Lung (tissue), 12 donors: ENCODE results near the gene PROSER2. TPM values are rescaled to one million over a fixed set of nuclear protein-coding genes. Genes with fewer than 3 reads are reported as not detected.

ENCODE experiments used
- ATAC-seq: fragments of 200-7000 bp; cut with Tn5 transposase; one replicate; pipeline ENCODE4 v1.9.1; 2020; ENCODE audit warnings: moderate number of reproducible peaks; ENCODE audit not compliant: insufficient read depth, low FRiP score
- DNase-seq, 3 donors: peaks; one replicate each; pipeline ENCODE4 v3.0.0-alpha.2; 2013 to 2017
- H3K27ac ChIP-seq, 2 donors: one replicate each; pipeline ENCODE4 v1.5.1; 2013; ENCODE audit warnings: mild to moderate bottlenecking in 2 of 2, moderate library complexity in 2 of 2, control low read depth in 1 of 2, inconsistent platforms in 1 of 2, low read depth in 1 of 2, low read length in 1 of 2
- H3K27me3 ChIP-seq, 3 donors: one replicate each; pipeline ENCODE4 v1.5.1; 2013; ENCODE audit warnings: low read length in 2 of 3; ENCODE audit not compliant: control insufficient read depth in 3 of 3, insufficient read depth in 3 of 3
- H3K36me3 ChIP-seq, 4 donors: one replicate each; pipeline ENCODE4 v1.5.1; 2013; ENCODE audit warnings: low read length in 4 of 4, mild to moderate bottlenecking in 1 of 4, moderate library complexity in 1 of 4; ENCODE audit not compliant: control insufficient read depth in 4 of 4, insufficient read depth in 4 of 4
- H3K4me1 ChIP-seq, 5 donors: one replicate each; pipeline ENCODE4 v1.5.1; 2013; ENCODE audit warnings: low read length in 5 of 5, mild to moderate bottlenecking in 2 of 5, moderate library complexity in 1 of 5; ENCODE audit not compliant: control insufficient read depth in 5 of 5, insufficient read depth in 5 of 5
- H3K4me3 ChIP-seq: one replicate; pipeline ENCODE4 v1.5.1; 2013; ENCODE audit warnings: mild to moderate bottlenecking, control low read depth, moderate library complexity
- H3K9ac ChIP-seq, 2 donors: one replicate each; pipeline ENCODE4 v1.5.1; 2013; ENCODE audit warnings: low read length in 2 of 2, control low read depth in 1 of 2; ENCODE audit not compliant: insufficient read depth in 1 of 2
- H3K9me3 ChIP-seq, 4 donors: one replicate each; pipeline ENCODE4 v1.5.1; 2013; ENCODE audit warnings: low read length in 3 of 4, mild to moderate bottlenecking in 1 of 4, moderate library complexity in 1 of 4; ENCODE audit not compliant: control insufficient read depth in 4 of 4, insufficient read depth in 3 of 4
- CTCF ChIP-seq: IDR thresholded peaks from 2 replicates; pipeline ENCODE4 v1.5.1; 2012; ENCODE audit warnings: mild to moderate bottlenecking; ENCODE audit errors: control extremely low read depth, extremely low read depth
- whole genome bisulfite sequencing, 2 donors: extraction: QIAGEN DNeasy Blood & Tissue Kit; methylation state at CpG; one replicate each; pipeline ENCODE4 v1.1.7; 2013; 5-methylcytosine and 5-hydroxymethylcytosine counted together
- polyA plus RNA-seq, 2 donors: library from polyadenylated mRNA; stranded (reverse); fragments of 200-250 nt; gene quantifications; one replicate each; pipeline ENCODE4 v1.2.1, GENCODE V29; 2013
- total RNA-seq, 2 donors: library from RNA; depleted of rRNA in 1 of 2; stranded (reverse); fragments of >200 nt in 1 of 2; gene quantifications; one replicate each; pipeline ENCODE4 v1.2.1, GENCODE V29; 2014 to 2021
- donor health status: control.
- donor health status: control.
- donor health status: Bipolar disorder and iron deficiency.
- donor health status: healthy.
- donor health status: DM: yes; HTN: yes; CAD: no.

The PROSER2 gene
- total and polyA plus RNA-seq, 4 donors = 8.2 to 23.9 (median 10.3) TPM

DNA sequence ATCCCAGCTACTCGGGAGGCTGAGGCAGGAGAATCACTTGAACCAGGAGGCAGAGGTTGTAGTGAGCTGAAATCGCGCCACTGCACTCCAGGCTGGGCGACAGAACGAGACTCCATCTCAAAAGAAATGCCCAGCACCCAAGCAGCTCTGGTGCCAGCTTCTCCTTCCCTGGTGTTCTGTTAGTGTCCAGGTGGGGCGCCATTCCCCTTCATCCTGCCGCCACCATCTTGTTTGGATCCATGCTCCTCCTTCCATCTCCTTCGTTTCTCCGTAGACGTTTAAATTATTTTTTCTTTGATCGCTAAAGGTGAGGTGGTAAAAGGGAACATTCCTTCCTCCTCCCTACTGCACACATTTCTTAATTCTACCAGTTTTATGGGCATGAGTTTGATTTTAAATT lies 30.3 kb downstream of the PROSER2 start:
- ATAC-seq (no peak), DNase-seq (no peak)
- Histone ChIP-seq H3K9me3 (no peaks in the 10 kb centered on the region), H3K4me3 (no peak overlapping the region), H3K27ac (no peak overlapping the region), H3K27me3 (no peaks in the 10 kb centered on the region), H3K36me3 (peaks cover 0 to 17% (median 0%) of the 10 kb centered on the region in 4 donors), H3K4me1 (peaks cover 0 to under 1% (median 0%) of the 10 kb centered on the region in 5 donors), H3K9ac (no peak overlapping the region)
- 94 to 98% methylated on average over 11 of the region's 11 CpGs for WGBS, 2 donors
- TF ChIP-seq CTCF = no peak

DNA sequence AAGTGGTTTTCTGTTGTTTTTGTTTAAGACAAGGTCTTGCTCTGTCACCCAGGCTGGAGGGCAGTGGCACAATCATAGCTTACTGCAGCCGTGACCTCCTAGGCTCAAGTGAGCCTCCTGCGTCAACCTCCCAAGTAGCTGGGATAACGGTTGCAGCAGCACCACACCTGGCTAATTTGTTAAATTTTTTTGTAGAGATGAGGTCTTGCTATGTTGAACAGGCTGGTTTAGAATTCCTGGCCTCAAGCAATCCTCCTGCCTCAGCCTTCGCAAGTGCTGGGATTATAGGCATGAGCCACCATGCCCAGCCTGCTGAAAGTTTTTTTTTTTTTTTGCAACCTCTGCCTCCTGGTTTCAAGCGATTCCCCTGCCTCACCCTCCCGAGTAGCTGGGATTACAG lies 31.1 kb downstream of the PROSER2 start:
- Histone ChIP-seq H3K9ac (no peak overlapping the region), H3K4me1 (no peaks in the 10 kb centered on the region), H3K27me3 (no peaks in the 10 kb centered on the region), H3K4me3 (no peak overlapping the region), H3K9me3 (no peaks in the 10 kb centered on the region), H3K27ac (no peak overlapping the region), H3K36me3 (peaks cover 0 to 17% (median 0%) of the 10 kb centered on the region in 4 donors)
- ATAC-seq (no peak), DNase-seq (no peak)
- 93 to 97% methylated on average over 6 of the region's 6 CpGs for WGBS, 2 donors
- no peak for TF ChIP-seq CTCF

GRCh38 chr10:11856089-11856488 lies 32.9 kb downstream of the PROSER2 start:
- no peak for TF ChIP-seq CTCF
- peaks cover 0 to 16% (median 0%) of the 10 kb centered on the region in 4 donors for H3K36me3 ChIP-seq
- no peak overlapping the region for H3K27ac ChIP-seq
- no peak for ATAC-seq
- 89 to 94% methylated on average over 17 of the region's 17 CpGs for WGBS, 2 donors
- no peaks in the 10 kb centered on the region for H3K4me1 ChIP-seq
- no peak for DNase-seq
- H3K9me3 ChIP-seq = peaks cover 0 to 3% (median 0%) of the 10 kb centered on the region in 4 donors
- no peaks in the 10 kb centered on the region for H3K27me3 ChIP-seq
- H3K4me3 ChIP-seq = no peak overlapping the region
- no peak overlapping the region for H3K9ac ChIP-seq

- Histone ChIP-seq H3K4me1 (no peaks in the 10 kb centered on the region), H3K36me3 (peaks cover 0 to 22% (median 0%) of the 10 kb centered on the region in 4 donors), H3K9ac (no peak overlapping the region), H3K27ac (no peak overlapping the region), H3K4me3 (no peak overlapping the region), H3K27me3 (no peaks in the 10 kb centered on the region), H3K9me3 (peaks cover 0 to 3% (median 0%) of the 10 kb centered on the region in 4 donors)
- TF ChIP-seq CTCF = no peak
- ATAC-seq (no peak), DNase-seq (no peak)
- WGBS, 2 donors = 90 to 93% methylated on average over 8 of the region's 8 CpGs
Observed at GRCh38 chr10:11856678-11857077, 33.5 kb downstream of the PROSER2 start.
